Left lung (tissue), 10 donors: ENCODE results near the gene RAI14. TPM values are rescaled to one million over a fixed set of nuclear protein-coding genes. Genes with fewer than 3 reads are reported as not detected.
A peak's percentile ranks its signal among the peaks of the same experiment; 100 is the strongest.

ENCODE experiments used
- ATAC-seq: fragments of 200-7000 bp; cut with Tn5 transposase; one replicate; pipeline ENCODE4 v1.9.1; 2020; ENCODE audit warnings: moderate library complexity
- DNase-seq, 4 donors: peaks; one replicate each; pipeline ENCODE4 v3.0.0-alpha.2; 2013 to 2020
- H3K27ac ChIP-seq, 2 donors: fragments of 200-600 bp; sonication (generic) in 1 of 2; one replicate each; pipeline versions ENCODE4 v1.5.0 to v1.8.0; 2020 to 2021
- H3K27me3 ChIP-seq, 2 donors: fragments of 200-600 bp; sonication (generic) in 1 of 2; one replicate each; pipeline versions ENCODE4 v1.5.0 to v1.8.0; 2020 to 2021
- H3K36me3 ChIP-seq, 2 donors: fragments of 200-600 bp; sonication (generic) in 1 of 2; one replicate each; pipeline versions ENCODE4 v1.5.0 to v1.8.0; 2020 to 2021
- H3K4me1 ChIP-seq, 2 donors: fragments of 200-600 bp; one replicate each; pipeline ENCODE4 v1.8.0; 2021
- H3K4me3 ChIP-seq, 2 donors: fragments of 200-600 bp; sonication (generic) in 1 of 2; one replicate each; pipeline versions ENCODE4 v1.5.0 to v1.8.0; 2020 to 2021; ENCODE audit warnings: mild to moderate bottlenecking in 1 of 2
- H3K9me3 ChIP-seq, 2 donors: fragments of 200-600 bp; sonication (generic) in 1 of 2; one replicate each; pipeline versions ENCODE4 v1.5.0 to v1.8.0; 2020 to 2021
- intact Hi-C, 2 donors: fragments of 100-400 bp; cut with DNase I; formaldehyde crosslinking; loops; one replicate each; pipeline versions ENCODE4 v1.11.2 to v1.14.2; 2022
- polyA plus RNA-seq, 6 donors: library from polyadenylated mRNA; unstranded; fragments of 120-200 nt; gene quantifications; one replicate each; pipeline ENCODE4 v1.2.1, GENCODE V29; 2013; ENCODE audit not compliant: insufficient read length in 6 of 6
- total RNA-seq, 2 donors: library from RNA; stranded (reverse); fragmentation: NEBNext Ultra II Directional; extraction: Animal tissue kit (Norgen Biotek cat#: 25700); gene quantifications; one replicate each; pipeline ENCODE4 v1.2.1, GENCODE V29; 2021
- TF ChIP-seq, protein P1 (sequence below), 2 donors: fragments of 200-600 bp; sonication (generic) in 1 of 2; IDR thresholded peaks; one replicate each; pipeline versions ENCODE4 v1.5.0 to v1.8.0; 2021; ENCODE audit warnings: antibody characterized with exemption in 2 of 2
- donor health status: DM: no; HTN: yes; CAD: no.
- donor health status: DM: no; HTN: no; CAD: no.

Gene RAI14
- total and polyA plus RNA-seq, 8 donors, result 48.4 to 109 (median 53.8) TPM

DNA sequence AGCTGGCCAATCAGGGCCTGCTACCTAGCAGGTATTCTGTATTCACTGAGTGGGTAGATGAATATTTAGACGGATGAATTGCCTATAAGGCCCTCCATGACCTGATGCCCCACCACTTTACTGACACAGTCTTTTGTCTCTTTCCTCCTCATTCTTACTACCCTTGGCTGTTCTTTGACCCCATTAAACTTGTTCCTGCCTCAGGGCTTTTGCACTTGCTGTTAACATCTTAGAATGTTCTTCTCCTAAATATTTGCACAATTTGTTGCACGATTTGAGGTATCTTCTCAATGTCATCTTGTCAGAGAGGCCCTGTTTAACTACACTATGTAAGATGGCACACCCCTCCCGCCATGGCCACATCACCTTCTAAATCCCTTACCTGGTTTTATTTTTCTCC, 179.5 kb downstream of the RAI14 start:
- Histone ChIP-seq H3K4me1 (peaks cover 3 to 14% of the 10 kb centered on the region in 2 donors), H3K4me3 (no peak overlapping the region), H3K27me3 (peaks cover 0 to 17% of the 10 kb centered on the region in 2 donors), H3K36me3 (peaks cover 0 to 5% of the 10 kb centered on the region in 2 donors), H3K27ac (no peak overlapping the region), H3K9me3 (no peaks in the 10 kb centered on the region)
- intact Hi-C loops, result no loop called here
- TF ChIP-seq, protein P1, sequence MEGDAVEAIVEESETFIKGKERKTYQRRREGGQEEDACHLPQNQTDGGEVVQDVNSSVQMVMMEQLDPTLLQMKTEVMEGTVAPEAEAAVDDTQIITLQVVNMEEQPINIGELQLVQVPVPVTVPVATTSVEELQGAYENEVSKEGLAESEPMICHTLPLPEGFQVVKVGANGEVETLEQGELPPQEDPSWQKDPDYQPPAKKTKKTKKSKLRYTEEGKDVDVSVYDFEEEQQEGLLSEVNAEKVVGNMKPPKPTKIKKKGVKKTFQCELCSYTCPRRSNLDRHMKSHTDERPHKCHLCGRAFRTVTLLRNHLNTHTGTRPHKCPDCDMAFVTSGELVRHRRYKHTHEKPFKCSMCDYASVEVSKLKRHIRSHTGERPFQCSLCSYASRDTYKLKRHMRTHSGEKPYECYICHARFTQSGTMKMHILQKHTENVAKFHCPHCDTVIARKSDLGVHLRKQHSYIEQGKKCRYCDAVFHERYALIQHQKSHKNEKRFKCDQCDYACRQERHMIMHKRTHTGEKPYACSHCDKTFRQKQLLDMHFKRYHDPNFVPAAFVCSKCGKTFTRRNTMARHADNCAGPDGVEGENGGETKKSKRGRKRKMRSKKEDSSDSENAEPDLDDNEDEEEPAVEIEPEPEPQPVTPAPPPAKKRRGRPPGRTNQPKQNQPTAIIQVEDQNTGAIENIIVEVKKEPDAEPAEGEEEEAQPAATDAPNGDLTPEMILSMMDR (IDR thresholded peaks at IDR 0.05), result no peak
- ATAC-seq, result no peak
- no peak for DNase-seq

DNA sequence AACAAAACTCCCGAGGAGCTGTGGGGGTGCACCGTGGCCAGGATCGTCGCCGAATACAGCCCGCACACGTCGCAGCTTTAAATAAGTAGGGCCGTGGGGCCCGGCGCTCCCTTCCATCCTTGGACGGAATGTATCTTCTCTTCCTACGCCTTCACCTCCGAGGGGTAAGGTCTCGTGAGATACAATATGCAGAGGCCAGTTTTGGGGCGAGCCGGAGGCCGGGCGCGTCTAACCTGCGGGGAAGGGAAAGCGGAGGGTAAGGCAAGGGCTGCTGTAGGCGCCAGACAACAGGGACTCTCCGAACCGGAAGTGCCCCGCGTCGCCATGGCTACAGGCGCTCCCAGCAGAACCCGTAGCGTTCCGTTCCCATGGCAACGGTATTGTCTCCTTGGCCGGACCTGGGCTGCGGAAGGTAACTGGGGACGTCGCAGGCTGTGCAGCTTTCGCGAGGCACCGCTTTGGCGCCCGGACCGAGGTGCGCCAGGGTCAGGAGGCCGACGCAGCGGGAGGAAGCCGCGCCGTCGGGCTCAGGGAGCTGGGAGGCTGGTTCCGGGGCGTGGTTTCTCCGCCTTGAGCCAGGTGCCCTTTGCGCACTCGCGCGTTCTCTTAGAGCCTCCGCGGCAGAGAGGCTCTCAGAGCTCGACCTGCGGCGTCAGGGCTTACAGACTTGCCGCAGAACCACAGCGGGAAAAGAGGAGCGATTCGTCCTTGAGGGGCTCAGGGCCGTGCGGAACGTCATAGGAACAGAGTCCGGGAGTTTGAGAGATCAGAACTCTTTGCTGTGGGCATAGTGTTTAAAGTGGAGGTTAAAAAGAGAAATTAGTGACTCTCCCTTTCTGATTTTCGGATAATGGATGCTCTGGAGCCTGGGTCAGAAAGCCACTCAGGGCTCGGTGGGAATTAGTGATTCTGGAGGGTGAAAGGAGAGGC, 182.9 kb downstream of the RAI14 start, which contains the start of gene TTC23L:
Gene TTC23L, plus strand, starts transcription at position 380 of the 930 bp plus-strand sequence. CDS start 1,508 bp downstream, outside the sequence.
- Histone ChIP-seq H3K4me1 (peaks cover 0 to 14% of the 10 kb centered on the region in 2 donors), H3K36me3 (no peaks in the 10 kb centered on the region), H3K27me3 (peaks cover 0 to 17% of the 10 kb centered on the region in 2 donors), H3K27ac (peak within 1 kb of the TSS; percentile 4 to 71), H3K9me3 (no peaks in the 10 kb centered on the region), H3K4me3 (peak within 1 kb of the TSS; percentile 47 to 70)
- ATAC-seq (peak; percentile 99), DNase-seq (peak; percentile 90 to 94 (median 92))
- TF ChIP-seq, protein P1 (IDR thresholded peaks at IDR 0.05), result no peak
- intact Hi-C loops, result no loop called here

DNA sequence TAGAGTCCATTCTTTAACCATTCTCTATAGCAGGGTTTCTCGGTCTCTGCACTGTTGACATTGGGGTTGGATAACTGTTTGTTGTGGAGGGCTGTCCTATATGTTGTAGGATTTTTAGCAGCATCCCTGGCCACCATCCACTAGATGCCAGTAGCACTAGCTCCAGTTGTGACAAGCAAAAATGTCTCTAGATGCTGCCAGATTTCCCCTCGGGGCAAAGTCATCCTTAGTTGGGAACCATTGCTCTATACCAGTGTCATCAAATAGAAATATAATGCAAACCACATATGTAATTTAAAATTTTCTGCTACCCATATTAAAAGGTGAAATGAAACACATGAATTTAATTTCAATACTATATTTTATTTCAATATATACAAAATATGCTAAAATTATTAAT, 185.7 kb downstream of the RAI14 start:
- DNase-seq (no peak), ATAC-seq (no peak)
- Histone ChIP-seq H3K9me3 (no peaks in the 10 kb centered on the region), H3K36me3 (no peaks in the 10 kb centered on the region), H3K4me3 (no peak overlapping the region), H3K4me1 (peaks cover 0 to 14% of the 10 kb centered on the region in 2 donors), H3K27ac (no peak overlapping the region), H3K27me3 (peaks cover 0 to 17% of the 10 kb centered on the region in 2 donors)
- TF ChIP-seq, protein P1 (IDR thresholded peaks at IDR 0.05), result no peak
- intact Hi-C loops, result no loop called here

DNA sequence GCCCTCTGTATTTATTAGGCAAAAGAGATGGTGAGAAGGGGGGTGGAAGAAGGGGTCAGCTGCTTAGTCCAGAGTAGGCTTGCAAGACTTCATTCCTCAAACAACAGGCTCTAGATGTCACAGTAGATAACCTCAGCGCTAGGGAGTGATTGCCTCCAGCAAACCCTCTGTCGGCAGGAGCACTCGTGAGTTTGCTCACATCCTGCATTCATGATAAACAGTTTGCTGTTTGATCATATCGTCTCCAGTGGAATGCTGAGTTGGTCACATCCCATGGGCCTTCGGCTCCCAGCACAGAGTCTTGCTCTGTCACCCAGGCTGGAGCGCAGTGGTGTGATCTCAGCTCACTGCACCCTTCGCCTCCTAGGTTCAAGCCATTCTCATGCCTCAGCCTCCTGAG, 186.4 kb downstream of the RAI14 start:
- ATAC-seq, result no peak
- intact Hi-C loops, result no loop called here
- no peak overlapping the region for H3K4me3 ChIP-seq
- H3K27me3 ChIP-seq, result peaks cover 0 to 17% of the 10 kb centered on the region in 2 donors
- no peaks in the 10 kb centered on the region for H3K9me3 ChIP-seq
- TF ChIP-seq, protein P1 (IDR thresholded peaks at IDR 0.05), result no peak
- no peak overlapping the region for H3K27ac ChIP-seq
- DNase-seq, result no peak
- peaks cover 0 to 14% of the 10 kb centered on the region in 2 donors for H3K4me1 ChIP-seq
- H3K36me3 ChIP-seq, result no peaks in the 10 kb centered on the region

DNA sequence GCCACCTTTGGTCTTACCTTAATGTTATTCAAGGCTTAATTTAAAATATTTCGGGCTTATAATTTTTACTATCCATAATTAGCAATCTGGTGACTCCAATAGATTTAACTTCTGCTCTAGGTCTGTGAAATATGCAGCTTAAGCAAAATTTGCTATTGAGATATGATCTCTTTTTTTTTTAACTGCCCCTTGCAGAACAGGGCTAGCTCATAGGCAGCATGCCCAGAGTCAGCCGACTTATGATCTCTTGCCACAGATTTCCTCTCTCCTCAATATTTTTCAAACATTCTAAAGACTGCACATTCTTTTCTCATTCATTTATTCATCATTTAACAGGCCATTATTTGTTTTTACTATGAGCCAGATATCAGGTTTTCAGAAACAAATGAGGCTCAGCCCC, 187.4 kb downstream of the RAI14 start:
- ATAC-seq (no peak), DNase-seq (no peak)
- Histone ChIP-seq H3K9me3 (no peaks in the 10 kb centered on the region), H3K36me3 (no peaks in the 10 kb centered on the region), H3K27ac (no peak overlapping the region), H3K27me3 (peaks cover 0 to 17% of the 10 kb centered on the region in 2 donors), H3K4me1 (peaks cover 0 to 10% of the 10 kb centered on the region in 2 donors), H3K4me3 (no peak overlapping the region)
- intact Hi-C loops, result no loop called here
- TF ChIP-seq, protein P1 (IDR thresholded peaks at IDR 0.05), result no peak
